Measurements from ENCODE around the gene CAPN10.
"Not testable (repeated sequence)": the region's sequence is repeated elsewhere in the genome, so short reads cannot be mapped to it uniquely, and the experiment has no call there.

CAPN10 gene

DNA sequence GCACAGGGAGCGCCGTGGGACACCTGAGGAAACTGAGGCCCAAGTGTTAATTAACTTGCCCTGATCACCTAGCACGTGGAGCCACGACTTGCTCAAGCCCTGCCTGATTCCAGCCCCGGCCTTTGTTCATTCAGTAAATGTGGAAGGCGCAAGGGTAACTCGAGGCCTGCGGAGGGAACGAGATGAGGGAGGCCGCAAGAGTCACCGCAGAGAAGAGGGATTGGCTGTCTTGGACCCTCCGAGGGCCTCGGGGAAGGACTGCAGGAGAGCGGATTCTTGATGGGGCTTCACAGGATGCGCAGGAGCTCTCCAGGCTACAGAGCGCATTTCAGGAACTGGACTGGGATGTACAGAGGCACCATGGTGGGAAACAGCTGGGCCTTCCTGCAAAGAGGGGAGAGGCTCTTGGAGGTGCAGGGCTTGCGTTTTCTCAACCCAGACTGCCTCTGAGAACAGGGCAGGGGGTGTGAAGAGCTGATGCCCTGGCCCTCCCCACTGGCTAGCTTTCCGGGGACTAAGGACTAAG is 28.2 kb upstream of the CAPN10 start:
- no peak for DNase-seq (ENCODE audit: low read depth)
- TF ChIP-seq, protein P1, sequence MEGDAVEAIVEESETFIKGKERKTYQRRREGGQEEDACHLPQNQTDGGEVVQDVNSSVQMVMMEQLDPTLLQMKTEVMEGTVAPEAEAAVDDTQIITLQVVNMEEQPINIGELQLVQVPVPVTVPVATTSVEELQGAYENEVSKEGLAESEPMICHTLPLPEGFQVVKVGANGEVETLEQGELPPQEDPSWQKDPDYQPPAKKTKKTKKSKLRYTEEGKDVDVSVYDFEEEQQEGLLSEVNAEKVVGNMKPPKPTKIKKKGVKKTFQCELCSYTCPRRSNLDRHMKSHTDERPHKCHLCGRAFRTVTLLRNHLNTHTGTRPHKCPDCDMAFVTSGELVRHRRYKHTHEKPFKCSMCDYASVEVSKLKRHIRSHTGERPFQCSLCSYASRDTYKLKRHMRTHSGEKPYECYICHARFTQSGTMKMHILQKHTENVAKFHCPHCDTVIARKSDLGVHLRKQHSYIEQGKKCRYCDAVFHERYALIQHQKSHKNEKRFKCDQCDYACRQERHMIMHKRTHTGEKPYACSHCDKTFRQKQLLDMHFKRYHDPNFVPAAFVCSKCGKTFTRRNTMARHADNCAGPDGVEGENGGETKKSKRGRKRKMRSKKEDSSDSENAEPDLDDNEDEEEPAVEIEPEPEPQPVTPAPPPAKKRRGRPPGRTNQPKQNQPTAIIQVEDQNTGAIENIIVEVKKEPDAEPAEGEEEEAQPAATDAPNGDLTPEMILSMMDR (IDR thresholded peaks at IDR 0.05; ENCODE audit: low read depth, low read length, missing control alignments): no peak
- in situ Hi-C loops (cut with HindIII; ENCODE audit: low sequenced_read_pairs): no loop called here
- peak overlapping the region; percentile 46 for H3K4me3 ChIP-seq (ENCODE audit: low read depth, low read length)

DNA sequence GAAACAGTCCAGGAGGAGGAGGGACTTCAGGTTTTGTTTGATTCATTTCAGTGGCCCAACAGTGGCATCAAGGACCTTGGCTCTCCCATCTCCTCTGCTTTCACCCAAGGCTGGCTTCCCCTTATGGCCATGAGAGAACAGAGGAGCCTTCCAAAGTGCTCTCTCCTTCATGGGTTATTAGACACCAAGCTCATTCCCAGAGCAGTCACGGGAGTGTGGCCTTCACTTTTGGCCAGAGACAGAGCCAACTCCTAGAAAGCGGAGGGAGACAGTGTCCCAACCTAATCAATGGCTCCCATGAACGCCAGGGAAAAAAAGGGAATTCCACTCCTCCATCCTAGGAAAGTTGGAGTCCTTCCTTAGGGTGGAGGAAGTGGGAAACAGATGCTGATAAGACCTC is 27.2 kb upstream of the CAPN10 start:
- no peak for DNase-seq (ENCODE audit: low read depth)
- H3K4me3 ChIP-seq (ENCODE audit: low read depth, low read length): no peak overlapping the region
- TF ChIP-seq, protein P1 (IDR thresholded peaks at IDR 0.05; ENCODE audit: low read depth, low read length, missing control alignments): no peak
- in situ Hi-C loops (cut with HindIII; ENCODE audit: low sequenced_read_pairs): no loop called here

DNA sequence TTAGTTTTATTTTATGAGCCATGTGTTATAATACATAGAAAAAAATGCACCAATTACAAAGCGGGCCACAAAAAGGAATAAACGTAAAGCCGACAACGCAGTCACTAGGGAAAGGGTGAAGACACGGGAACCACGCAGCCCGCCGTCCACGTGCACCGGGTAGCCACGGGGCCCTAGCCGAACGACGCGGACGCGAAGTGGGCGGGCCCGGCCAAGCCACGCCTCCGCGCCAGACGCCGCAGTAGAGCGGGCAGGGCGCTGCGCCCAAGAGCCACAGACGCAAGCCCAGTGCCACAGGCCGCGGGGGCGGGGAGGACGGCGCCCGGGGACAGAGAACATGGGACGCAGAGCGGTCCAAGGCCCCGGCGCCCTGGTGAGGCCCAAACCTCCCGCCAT is 26.5 kb upstream of the CAPN10 start, which contains the start of gene DUSP28:
DUSP28 (plus strand) TSS at position 274 of the 396 bp plus-strand sequence. CDS start 328 bp downstream, outside the sequence.
- H3K4me3 ChIP-seq (ENCODE audit: low read depth, low read length): peak within 1 kb of the TSS; percentile 75
- no peak for DNase-seq (ENCODE audit: low read depth)
- in situ Hi-C loops (cut with HindIII; ENCODE audit: low sequenced_read_pairs): no loop called here
- TF ChIP-seq, protein P1 (IDR thresholded peaks at IDR 0.05; ENCODE audit: low read depth, low read length, missing control alignments): no peak

DNA sequence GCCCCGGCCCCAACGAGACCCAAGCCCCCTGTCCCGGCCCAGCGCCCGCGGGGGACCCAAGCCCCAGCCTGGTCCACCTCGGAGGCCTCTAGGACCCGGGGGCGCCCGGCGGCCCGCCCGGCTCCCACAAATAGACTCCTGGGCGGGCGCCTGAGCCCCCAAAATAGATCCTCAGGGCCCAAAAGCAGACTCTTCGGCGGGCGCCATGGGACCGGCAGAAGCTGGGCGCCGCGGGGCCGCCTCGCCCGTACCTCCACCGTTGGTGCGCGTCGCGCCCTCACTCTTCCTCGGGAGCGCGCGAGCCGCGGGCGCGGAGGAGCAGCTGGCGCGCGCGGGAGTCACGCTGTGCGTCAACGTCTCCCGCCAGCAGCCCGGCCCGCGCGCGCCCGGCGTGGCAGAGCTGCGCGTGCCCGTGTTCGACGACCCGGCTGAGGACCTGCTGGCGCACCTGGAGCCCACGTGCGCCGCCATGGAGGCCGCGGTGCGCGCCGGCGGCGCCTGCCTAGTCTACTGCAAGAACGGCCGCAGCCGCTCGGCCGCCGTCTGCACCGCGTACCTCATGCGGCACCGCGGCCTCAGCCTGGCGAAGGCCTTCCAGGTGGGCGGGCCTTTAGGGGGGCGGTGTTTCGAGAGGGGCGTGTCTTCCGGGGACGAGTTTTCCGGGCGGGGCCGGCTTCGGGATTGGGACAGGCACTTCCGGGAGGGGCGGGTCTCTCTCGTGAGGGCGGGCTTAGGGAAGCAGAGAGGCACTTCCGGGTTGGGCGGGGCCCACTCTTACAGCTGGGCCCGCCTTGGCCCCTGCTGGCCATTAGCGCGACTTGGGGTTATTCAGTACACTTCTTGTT is 25.8 kb upstream of the CAPN10 start:
- in situ Hi-C loops (cut with HindIII; ENCODE audit: low sequenced_read_pairs): no loop called here
- DNase-seq (ENCODE audit: low read depth): peak; percentile 93

DNA sequence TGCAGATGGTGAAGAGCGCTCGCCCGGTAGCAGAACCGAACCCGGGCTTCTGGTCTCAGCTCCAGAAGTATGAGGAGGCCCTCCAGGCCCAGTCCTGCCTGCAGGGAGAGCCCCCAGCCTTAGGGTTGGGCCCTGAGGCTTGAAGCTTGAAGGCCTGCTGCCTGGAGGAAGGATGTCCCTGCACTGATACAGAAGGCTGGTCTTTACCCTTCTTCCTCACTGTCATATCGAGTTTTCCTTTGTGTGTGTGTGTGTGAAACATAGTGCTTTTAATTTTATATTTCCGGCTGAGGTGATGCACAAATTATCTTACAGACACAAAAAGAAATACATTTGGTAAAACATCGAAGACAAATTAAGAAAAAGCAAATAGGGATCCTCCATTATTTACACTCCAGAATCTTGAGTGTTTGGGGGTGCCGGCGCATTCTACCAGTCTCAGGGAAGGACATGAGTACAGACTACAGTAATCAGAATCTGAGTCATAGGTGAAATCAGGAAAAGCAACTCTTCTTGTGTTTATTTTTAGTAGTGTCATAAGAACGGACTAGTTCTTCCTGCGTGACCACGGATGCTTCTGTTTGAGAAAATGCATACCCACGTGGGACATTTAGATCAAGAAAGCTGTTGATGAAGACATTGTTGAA is 25.1 kb upstream of the CAPN10 start:
- peak overlapping the region; percentile 75 for H3K4me3 ChIP-seq (ENCODE audit: low read depth, low read length)
- in situ Hi-C loops (cut with HindIII; ENCODE audit: low sequenced_read_pairs): no loop called here
- TF ChIP-seq, protein P1 (IDR thresholded peaks at IDR 0.05; ENCODE audit: low read depth, low read length, missing control alignments): no peak
- no peak for DNase-seq (ENCODE audit: low read depth)

More for the DNA sequence above, 25.8 kb upstream of the CAPN10 start:
- peak overlapping the region; percentile 75 for H3K4me3 ChIP-seq (ENCODE audit: low read depth, low read length)
- TF ChIP-seq, protein P1 (IDR thresholded peaks at IDR 0.05; ENCODE audit: low read depth, low read length, missing control alignments): peak; percentile 33

DNA sequence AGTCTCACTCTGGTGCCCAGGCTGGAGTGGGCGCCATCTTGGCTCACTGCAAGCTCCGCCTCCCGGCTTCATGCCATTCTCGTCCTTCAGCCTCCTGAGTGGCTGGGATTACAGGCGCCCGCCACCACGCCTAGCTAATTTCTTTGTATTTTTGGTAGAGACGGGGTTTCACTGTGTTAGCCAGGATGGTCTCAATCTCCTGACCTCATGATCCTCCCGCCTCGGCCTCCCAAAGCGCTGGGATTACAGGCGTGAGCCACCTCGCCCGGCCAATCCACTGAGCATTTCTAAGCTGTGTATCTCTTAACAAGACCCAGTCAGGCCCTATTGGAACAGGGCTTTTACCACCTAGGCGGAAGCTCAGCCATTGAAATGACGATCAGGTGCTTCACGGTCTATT is 23.3 kb upstream of the CAPN10 start:
- DNase-seq (ENCODE audit: low read depth); in situ Hi-C loops (cut with HindIII; ENCODE audit: low sequenced_read_pairs); H3K4me3 ChIP-seq (ENCODE audit: low read depth, low read length): not testable (repeated sequence)

Measured in astrocyte of the cerebellum (primary cell).